Kidney glomerular epithelial cell (primary cell): ENCODE measurements around the gene SLC7A14.

ENCODE experiments used
- DNase-seq: peaks from one replicate; lab custom pipeline; 2025; lab: John Stamatoyannopoulos, UW

SLC7A14 gene

GRCh38 chr3:170425491-170426239, 160.2 kb downstream of the SLC7A14 start:
- no peak for DNase-seq

GRCh38 chr3:170424879-170425278, 161.0 kb downstream of the SLC7A14 start:
- DNase-seq = no peak

GRCh38 chr3:170423001-170423615, 162.8 kb downstream of the SLC7A14 start:
- peak; percentile 9 for DNase-seq

GRCh38 chr3:170421758-170422157, 164.1 kb downstream of the SLC7A14 start:
- no peak for DNase-seq

- no peak for DNase-seq
Measured at GRCh38 chr3:170421111-170421641, 164.7 kb downstream of the SLC7A14 start.

- DNase-seq = no peak
Measured at GRCh38 chr3:170420307-170420821, 165.5 kb downstream of the SLC7A14 start.

GRCh38 chr3:170419557-170420087, 166.3 kb downstream of the SLC7A14 start:
- DNase-seq = no peak

GRCh38 chr3:170418422-170419398, 167.2 kb downstream of the SLC7A14 start, which contains the start of gene CLDN11:
CLDN11 (plus strand) TSS chr3:170418868; CDS start chr3:170419067, 199 bp downstream.
- no peak for DNase-seq

- no peak for DNase-seq
Measured at GRCh38 chr3:170417090-170417489, 168.8 kb downstream of the SLC7A14 start.

- peak; percentile 62 for DNase-seq
Measured at GRCh38 chr3:170414202-170414663, 171.6 kb downstream of the SLC7A14 start.

GRCh38 chr3:170413291-170413690, 172.6 kb downstream of the SLC7A14 start:
- DNase-seq = no peak

GRCh38 chr3:170410428-170411029, 175.3 kb downstream of the SLC7A14 start:
- peak; percentile 32 for DNase-seq
